NCI-H510A (cell line): Measurements from ENCODE around the gene MYH13.

Experiments
- DNase-seq: peaks from one replicate; lab custom pipeline; 2025; lab: John Stamatoyannopoulos, UW

The MYH13 gene

DNA sequence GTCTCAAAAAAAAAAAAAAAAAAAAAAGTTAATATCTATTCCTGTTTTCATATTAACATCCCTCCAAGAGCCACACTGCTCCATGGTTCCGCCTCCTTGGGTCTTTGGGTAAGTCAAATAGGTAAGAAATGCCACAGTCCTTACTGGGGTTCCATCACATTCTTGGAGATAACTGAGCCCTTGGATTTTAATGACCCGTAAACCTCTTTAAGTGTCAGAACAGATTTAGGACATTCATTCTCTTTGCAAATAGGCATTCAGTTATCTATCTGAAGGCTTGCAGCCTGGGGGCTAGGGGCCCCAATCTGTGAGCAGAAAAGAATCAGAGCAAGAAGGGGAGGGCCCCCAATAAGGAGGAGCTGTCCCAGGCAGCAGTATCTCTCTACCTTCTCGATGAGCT is 28.0 kb downstream of the MYH13 start:
- DNase-seq = no peak

DNA sequence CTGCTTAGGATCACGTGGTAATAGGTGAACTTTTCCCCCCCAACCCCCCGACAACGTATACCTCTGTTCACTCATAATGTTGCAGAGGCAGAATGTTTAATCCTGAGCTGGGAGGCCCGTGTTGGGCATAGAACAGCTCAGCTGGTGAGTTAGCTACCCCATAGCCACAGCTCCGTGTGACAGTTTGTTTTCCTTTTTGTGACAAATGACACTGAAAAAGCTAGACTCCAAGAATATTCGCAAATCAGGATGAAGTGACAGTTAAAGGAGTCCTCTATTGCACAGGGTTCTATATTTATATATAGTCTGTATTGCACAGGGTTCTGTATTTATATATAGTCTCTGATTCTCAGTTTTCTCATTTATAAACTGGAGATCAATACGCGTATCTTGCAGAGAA is 33.8 kb downstream of the MYH13 start:
- DNase-seq = no peak

DNA sequence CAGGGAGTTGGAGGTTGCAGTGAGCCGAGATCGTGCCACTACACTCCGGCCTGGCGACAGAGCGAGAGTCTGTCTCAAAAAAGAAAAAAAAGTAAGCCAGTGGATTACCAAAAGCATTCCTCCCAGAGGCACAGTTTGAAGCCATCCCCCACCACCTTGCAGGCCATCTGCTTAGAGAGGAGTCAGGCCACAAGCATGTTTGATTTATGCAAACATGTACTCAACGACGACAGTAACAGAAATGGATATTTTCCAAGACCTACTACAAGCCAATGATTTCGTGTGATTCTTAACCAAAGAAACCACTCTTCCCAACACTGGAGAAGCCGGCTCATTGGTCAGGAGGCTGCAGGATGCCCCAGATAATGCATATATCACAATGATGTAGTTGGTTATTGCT is 34.8 kb downstream of the MYH13 start:
- DNase-seq = no peak

DNA sequence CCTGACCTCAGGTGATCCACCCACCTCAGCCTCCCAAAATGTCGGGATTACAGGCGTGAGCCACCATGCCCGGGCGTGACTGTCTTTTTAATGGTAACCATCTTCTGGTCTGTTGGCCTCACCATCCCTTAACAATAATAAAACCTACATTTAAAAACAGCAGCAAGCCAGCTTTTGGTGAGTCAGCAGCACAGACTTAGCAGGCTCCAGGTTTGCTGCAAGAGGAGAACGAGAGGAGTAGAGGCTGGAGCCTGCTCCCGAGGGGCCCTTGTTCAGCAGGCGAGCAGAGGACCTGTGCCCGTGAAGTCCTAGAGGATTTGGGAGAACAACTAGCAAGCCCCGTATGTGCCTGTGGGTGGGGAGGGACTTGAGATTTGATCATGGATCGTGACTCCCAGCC is 35.7 kb downstream of the MYH13 start:
- no peak for DNase-seq

DNA sequence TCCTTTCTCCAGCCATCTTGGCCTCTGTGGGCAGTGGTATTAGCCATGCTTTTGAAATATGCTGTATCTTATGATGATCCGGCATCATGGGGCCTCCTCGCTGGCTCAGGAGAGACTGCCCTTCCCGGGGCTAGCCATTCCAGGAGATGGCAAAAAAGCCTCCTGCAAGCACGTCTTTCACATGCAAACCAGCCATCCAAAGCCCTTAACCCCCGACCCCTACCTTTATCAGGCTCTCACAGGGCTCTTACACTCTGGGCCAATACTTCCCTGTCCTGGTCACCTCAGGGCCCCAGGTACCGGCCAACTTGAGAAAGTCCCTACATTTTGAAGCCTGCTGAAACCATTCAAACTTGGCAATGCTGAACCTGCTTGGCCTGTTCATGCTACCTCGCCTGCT is 36.4 kb downstream of the MYH13 start:
- no peak for DNase-seq

DNA sequence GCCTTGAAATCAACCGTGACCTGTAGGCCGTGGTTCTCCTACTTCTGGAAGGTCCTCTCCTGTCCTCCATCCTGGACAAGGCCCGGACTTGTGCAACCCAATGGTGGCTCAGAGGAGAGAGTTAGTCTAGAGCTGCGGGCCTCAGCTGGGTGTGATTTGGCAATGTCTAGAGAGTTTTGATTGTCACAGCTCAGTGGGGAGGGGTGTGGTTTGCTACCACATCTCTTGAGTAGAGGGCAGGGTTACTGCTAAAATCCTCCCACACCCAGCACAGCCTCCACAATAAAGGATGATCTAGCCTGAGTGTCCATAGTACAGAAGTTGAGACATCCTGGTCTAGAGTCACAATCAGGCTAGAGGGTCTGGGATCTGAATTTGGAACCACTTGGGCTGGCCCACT is 40.3 kb downstream of the MYH13 start:
- DNase-seq = no peak

DNA sequence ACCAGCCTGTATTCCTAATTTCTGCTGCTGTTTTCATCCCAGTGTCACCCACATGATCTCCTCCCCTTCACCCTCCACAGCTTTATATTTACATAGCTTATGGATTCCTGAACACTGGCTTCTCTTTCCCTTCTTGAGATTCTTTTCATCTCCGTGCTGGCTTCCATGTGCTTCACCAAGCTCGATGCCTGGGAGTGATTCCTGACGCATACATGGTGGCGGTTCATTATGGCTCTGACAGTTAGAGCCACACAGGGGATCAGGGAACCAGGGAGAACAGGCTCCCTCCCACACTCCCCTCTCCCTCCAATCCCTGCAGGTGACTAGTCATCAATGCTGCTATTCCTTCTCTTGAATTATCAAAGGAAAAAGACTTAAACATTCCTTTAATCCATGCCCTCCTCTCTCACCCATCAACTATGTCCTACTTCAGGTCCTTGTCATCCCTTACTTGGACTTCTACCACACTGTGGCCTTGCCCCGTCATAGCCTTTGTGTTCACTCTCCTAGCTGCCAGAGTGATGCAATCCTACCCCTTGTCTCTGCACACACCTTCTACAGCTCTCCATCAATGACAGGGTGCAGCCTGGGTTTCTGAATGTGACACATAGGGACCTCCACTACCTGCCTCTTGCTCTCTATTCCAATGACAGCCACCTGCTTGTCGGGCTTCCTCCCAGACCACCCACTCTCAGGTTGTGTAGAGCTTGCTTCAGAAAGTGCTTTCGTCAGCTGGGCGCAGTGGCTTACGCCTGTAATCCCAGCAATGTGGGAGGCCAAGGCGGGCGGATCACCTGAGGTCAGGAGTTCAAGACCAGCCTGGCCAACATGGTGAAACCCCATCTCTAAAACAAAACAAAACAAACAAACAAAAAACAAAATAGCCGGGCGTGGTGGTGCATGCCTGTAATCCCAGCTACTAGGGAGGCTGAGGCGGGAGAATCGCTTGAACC is 43.6 kb downstream of the MYH13 start:
- DNase-seq = no peak

DNA sequence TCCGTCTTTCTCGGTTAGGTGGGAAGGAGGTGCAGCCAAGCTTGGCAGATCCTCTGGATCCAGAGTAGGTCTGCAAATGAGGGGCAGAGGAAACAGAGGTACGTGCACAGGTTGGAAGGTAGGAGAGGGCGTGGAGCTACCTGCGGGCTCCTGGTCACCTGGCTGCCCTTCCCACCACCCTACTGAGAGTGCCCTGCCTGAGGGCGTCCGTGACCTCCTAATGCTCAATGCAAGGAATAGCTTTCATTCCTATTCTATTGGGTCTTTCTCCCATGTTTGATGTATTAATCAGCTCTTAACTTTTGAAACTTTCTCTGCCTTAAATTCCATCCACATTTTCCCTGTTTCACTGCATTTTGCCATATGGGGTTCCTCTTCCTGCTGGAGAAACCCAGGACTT is 44.6 kb downstream of the MYH13 start:
- DNase-seq = no peak

DNA sequence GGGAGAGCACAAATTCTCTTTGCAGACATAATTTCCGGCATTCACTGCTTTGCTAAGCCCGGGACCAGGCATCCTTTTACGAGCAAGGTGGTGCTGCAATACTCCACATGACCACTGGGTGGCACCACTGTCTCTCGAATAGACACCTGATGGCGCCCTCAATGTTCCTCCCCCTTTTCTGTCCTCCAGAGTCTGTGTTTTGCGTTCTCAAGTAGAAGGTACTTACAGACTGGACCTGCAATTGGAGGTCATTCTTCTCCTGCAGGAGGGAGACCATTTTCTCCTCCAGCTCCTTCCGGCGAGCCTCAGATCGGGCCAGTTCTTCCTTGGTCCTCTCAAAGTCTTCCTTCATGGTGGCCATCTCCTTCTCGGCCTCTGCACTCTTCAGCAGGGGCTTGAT is 45.2 kb downstream of the MYH13 start:
- no peak for DNase-seq

DNA sequence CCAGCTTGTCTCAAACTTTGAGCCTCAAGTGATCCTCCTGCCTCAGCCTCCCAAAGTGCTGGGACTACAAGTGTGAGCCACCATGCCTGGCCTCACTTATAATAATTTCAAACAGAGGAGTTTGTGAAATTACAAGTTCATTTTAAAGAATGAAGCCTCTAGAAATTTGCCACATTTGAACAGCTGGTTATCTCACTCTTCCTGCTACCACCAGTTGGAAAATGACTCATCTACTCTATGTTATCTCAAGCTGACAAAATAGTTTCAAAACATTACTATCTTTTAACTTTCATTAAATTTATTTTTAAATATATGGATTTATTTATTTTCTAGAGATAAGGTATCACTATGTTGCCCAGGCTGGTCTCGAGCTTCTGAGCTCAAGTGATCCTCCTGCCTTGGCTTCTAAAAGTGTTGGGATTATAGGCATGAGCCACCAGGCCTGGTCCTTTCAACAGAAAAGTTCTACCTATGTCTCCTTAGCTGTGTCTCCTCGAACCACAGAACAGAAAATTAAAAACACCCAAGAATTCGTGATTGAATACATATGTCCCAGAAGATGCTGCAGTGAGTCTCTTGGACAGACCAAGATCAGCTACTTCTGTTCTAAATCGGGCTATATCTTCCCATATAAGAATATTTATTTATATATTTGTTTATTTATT is 47.6 kb downstream of the MYH13 start:
- no peak for DNase-seq

DNA sequence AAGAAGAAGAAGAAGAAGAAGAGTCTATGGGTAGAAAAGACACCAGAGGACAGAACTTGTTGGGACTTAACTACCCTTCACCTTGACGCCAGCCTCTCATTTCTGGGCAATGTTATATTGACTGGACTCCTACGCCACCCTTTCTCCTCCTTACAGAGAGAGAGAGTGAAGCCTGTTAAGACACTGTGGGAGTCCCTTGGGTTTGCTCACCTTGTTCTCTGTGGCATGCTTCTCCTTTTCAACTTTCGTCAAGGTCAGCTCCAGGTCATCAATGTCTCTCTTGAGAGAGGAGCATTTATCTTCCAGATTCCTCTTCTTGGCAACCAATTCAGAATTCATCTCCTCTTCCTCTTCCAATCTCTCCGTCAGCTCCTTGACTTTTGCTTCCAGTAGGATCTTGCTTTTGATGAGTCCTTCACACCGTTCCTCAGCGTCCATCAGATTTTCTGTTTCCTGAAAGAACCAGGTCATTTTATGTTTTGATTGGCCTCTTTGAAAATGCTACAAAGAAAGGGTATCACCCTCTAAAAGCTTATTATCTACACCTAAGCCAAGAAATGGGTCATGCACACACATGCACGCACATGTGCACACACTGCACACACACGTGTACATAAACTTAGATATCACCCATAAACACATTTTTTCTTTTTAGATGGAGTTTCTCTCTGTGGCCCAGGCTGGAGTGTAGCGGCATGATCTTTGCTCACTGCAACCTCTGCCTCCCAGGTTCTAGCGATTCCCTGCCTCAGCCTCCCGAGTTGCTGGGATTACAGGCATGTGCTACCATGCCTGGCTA is 48.8 kb downstream of the MYH13 start:
- no peak for DNase-seq

DNA sequence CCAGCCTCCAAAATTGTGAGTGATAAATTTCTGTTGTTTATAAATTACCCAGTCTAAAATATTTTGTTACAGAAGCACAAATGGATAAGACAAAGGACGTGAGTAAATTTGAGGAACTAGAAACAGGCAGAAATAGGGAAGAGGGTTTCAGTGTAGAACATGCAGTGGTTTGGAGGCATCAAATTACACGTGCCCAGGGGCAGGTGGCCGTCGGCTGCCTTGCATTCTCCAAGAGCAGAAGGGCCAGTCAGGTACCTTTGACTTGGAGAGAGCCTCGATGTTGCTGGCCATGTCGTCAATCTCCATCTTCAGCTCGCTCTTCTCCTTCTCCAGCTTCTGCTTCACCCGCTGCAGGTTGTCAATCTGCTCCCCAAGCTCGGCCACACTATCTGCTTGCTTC is 54.3 kb downstream of the MYH13 start:
- DNase-seq = no peak

DNA sequence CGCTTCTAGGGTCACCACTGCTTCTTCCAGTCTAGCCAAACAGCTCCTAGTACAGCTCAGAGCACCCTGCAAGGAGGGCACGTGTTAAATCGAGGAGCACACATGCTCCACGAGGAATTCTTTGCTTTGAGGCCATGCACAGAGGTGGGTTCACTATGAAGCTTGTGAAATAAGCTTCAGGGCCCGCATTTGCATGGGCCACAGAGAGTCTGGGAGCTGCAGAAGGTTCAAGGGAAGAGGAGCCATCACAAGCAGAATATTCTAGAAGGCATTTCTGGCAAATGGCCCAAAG is 55.3 kb downstream of the MYH13 start:
- DNase-seq = no peak

DNA sequence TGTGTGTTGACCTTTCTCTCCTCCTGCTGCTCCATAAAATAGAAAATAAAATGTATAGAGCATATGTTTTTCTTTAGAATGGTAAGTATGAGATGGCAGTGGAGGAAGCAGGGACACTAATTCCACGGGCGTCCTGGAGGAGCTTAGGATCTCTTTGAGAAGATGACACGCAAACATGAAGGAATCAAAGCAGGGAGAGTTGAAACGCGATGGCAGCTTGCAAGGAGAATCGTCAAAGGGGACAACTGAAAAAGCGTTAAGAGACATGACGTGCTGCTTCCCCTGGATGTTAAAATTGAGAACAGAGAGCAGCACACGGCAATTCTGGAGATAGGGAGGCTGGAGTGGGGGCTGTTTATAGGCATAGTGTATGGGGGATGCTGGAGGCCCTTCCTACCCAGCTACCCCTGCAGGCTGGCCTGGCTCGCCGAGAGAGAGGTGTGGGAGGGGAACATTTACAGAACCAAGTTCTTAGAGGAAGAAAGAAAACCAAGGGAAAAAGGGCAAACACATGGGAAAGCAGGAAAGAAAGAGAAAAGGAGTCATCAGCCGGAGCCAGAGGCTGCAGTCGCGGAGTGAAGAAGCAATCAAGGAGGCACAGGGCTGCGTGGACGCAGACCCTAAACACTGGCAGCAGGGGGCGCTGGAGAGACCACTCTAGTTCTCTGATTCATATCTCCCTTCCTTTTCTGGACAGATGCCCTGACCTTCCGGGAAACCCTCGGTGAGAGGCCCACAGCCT is 55.8 kb downstream of the MYH13 start:
- DNase-seq = no peak

DNA sequence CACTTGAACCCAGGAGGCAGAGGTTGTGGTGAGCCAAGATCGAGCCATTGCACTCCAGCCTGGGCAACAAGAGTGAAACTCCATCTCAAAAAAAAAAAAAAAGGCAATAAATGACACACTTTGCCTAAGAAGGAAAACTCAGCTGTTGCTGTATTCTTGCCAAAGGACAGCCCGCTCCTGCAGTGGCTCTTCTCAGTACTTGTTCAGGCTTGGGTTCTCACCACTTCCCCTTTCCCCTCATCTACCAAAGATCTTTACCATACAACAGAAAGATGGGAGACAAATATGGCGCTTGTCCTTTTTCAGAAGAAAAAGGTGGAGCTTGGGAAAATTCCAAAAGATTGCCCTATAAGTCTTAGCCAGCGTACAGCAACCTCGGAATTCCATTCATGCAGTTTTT is 58.5 kb downstream of the MYH13 start:
- DNase-seq = no peak

DNA sequence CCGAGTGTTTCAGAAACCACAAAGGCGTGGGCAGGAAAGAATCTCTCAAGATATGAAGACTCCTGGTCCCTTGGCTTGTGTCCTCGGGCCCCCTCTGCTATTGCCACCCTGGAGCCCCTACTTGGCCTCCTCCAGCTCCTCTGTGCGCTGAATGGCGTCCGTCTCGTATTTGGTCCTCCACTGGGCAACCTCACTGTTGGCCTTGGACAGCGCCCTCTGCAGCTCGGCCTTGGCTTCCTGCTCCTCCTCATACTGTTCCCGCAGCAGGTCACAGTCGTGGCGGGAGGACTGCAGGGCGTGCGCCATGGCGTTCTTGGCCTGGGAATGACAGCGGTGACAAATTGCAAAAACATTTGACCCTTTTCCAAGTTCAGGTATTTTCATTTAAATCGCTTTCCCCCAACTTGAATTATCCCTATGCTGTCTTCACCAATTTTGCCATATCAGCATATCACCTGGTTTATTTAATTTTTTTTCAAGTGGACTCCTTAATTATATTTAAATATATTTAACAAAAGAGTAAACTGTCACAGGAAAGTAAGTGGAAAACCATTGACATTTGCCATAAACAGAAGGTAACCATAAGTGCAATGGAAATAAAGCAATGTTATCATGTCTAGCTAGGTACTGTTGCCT is 59.7 kb downstream of the MYH13 start:
- DNase-seq = no peak

DNA sequence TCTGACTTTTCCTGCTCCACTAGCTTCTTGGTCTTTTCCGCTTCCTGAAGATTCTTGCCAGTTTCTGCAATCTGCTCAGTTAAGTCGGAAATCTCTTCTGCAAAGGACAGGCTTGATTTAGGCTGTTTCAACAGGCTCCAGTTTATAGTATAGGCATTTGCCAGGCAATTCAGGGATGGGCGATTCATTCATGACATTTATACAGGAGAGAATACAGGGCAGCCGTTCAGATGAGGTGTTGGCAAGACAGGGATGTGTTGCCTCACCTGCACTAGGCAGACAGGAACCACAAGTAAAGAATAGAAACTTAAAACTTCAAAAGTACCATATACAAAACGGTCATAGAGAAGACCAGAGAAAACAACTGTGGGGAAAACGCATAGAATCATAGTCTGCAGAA is 61.7 kb downstream of the MYH13 start:
- no peak for DNase-seq

DNA sequence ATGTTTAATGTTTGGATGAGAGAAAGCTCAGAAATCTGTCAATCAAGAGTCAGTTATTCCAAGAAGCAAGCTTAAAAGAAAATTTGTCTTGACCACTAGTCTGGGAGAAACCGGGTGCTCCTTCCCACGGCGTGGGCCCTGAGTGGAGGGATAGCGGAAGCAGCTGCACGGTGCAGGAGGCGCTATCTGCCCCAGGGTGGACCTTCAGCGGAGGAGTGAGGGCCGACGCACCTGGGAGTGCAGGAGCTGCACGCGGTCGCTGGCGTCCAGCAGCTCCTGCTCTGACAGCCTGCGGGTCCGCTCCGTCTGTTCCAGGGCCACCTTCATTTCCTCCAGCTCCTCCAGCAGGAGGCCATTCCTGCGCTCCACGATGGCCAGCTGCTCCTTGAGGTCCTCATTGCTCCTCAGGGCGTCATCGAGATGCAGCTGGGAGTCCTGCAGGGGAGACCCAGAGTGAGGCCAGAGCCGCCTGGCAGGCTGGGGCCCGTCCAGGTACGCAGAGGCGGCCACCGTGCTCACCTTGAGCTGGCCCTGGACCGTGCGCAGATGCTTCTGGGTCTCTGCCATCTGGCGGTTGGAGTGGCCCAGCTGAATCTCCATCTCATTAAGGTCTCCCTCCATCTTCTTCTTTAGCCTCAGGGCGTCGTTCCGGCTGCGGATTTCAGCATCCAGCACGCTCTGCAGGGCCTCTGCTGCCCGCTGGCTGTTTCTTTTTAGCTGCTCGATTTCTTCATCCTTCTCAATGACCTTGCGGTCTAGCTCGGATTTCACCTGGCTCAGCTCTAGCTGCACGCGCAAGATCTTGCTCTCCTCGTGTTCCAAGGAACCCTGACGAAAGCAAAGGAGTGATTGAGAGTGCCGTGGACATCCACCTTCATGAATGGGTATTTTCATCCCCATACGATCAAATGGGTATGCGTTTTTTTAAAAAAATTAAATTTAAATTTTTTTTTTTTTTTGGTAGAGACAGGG is 63.5 kb downstream of the MYH13 start:
- no peak for DNase-seq

DNA sequence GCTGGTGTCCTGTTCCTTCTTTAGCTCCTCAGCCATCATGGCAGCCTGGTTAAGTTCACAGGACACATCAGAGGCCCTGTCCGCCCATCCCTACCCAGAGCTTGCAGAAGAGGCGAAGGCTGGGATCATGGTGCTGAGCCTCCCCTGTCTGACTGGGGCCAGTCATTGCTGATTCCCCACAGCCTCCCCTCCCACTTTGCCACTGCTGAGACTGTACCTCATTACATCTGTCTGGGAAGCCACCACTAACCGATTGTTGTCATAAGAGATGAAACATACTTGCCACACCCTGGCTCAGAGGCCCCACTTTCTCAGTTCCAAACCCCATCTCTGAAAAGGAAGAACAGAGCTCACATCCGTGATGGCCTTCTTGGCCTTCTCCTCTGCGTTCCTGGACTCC is 66.2 kb downstream of the MYH13 start:
- DNase-seq = no peak

DNA sequence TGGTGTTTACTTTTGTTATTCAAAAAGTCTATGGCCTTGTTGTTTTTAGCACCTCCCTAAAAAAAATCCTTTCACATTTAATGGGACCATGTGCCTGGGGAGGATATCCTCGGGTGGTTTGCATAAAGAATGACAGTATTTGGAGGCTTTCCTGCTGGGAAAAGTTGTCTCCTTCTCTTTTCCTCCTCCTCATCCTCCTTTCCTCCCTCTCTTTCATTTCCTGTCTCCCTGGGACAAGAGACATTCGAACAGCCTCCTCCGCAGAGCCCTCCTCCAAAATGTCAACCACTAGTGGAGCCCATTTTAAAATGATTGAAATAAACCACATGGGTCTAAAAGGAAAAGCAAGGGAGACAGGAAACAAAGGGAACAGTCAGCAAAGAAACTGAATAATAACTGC is 67.4 kb downstream of the MYH13 start:
- DNase-seq = no peak
